Transverse colon (tissue), 4 donors: ENCODE results near the gene KRT14. TPM values are rescaled to one million over a fixed set of nuclear protein-coding genes. Genes with fewer than 3 reads are reported as not detected.

Experiments used
- DNase-seq: peaks from one replicate; pipeline ENCODE4 v3.0.0-alpha.2; 2019
- H3K27ac ChIP-seq, 4 donors: fragments of 200-600 bp; sonication (generic); 2 replicates each; pipeline ENCODE4 v1.5.1; 2016 to 2018; ENCODE audit warnings: inconsistent platforms in 4 of 4
- H3K27me3 ChIP-seq: fragments of 200-600 bp; sonication (generic); 2 replicates; pipeline ENCODE4 v1.5.1; 2017; ENCODE audit warnings: inconsistent platforms
- H3K36me3 ChIP-seq, 4 donors: fragments of 200-600 bp; sonication (generic); 2 replicates each; pipeline ENCODE4 v1.5.1; 2017 to 2019; ENCODE audit warnings: inconsistent platforms in 4 of 4
- H3K4me1 ChIP-seq, 4 donors: fragments of 200-600 bp; sonication (generic); 2 replicates each; pipeline ENCODE4 v1.5.1; 2017 to 2020; ENCODE audit warnings: inconsistent platforms in 4 of 4
- H3K4me3 ChIP-seq, 4 donors: fragments of 200-600 bp; sonication (generic); 1 replicate in 1 of 4; 2 replicates in 3 of 4; pipeline versions ENCODE4 v1.5.1 to v1.6.1; 2017 to 2019; ENCODE audit warnings: inconsistent platforms in 4 of 4
- H3K9me3 ChIP-seq, 2 donors: fragments of 200-600 bp; sonication (generic); 2 replicates each; pipeline ENCODE4 v1.5.1; 2017 to 2019; ENCODE audit warnings: inconsistent platforms in 2 of 2
- EP300 ChIP-seq: sonication (generic); formaldehyde crosslinking; IDR thresholded peaks from one replicate; pipeline ENCODE4 v1.6.1; 2017; ENCODE audit warnings: antibody characterized with exemption, low read depth
- POLR2A ChIP-seq: fragments of 450-650 bp; IDR thresholded peaks from one replicate; pipeline ENCODE4 v1.6.1; 2016; ENCODE audit warnings: antibody characterized with exemption, mild to moderate bottlenecking, moderate library complexity
- POLR2AphosphoS5 ChIP-seq, 3 donors: sonication (generic); formaldehyde crosslinking; IDR thresholded peaks; one replicate each; pipeline ENCODE4 v1.6.1; 2016; ENCODE audit warnings: antibody characterized with exemption in 3 of 3
- WGBS, 2 donors: methylation state at CpG; one replicate each; pipeline ENCODE4 v1.1.5; 2018; ENCODE audit warnings: low coverage in 1 of 2; 5-methylcytosine and 5-hydroxymethylcytosine counted together
- in situ Hi-C, 4 donors: fragments of 200-750 bp; cut with MboI; loops; one replicate each; pipeline versions ENCODE4 v1.15.0 to v1.15.1; 2017; ENCODE audit warnings: low sequenced_read_pairs in 3 of 4, low pct_ligation_motif_present in 1 of 4, low pct_unique_long_range_greater_than_20kb in 1 of 4
- intact Hi-C: fragments of 100-400 bp; cut with DNase I; formaldehyde crosslinking; loops from one replicate; pipeline ENCODE4 v1.15.1; 2023; ENCODE audit warnings: low total_unique reads
- total RNA-seq, 4 donors: library from RNA; depleted of rRNA; stranded (reverse); fragments of >200 nt; gene quantifications; one replicate each; pipeline ENCODE4 v1.1.0, GENCODE V29; 2016
- TF ChIP-seq, protein P1 (sequence below), 5 experiments: fragments of 200-600 bp in 3 of 5; fragments of 450-650 bp in 2 of 5; sonication (generic) in 3 of 5; IDR thresholded peaks; 1 replicate in 2 of 5; 2 replicates in 3 of 5; pipeline ENCODE4 v1.5.1; 2016 to 2017; ENCODE audit warnings: antibody characterized with exemption in 5 of 5, inconsistent platforms in 3 of 5, mild to moderate bottlenecking in 2 of 5, moderate library complexity in 1 of 5

Gene KRT14
- total RNA-seq, 4 donors from 2014 or later = 0.32 to 0.68 TPM; not detected in 2

- intact Hi-C loops = no loop called here
- Histone ChIP-seq H3K9me3 (no peaks in the 10 kb centered on the region), H3K36me3 (no peaks in the 10 kb centered on the region), H3K27ac (peak overlapping the region; percentile 42 to 66 (median 53)), H3K27me3 (peaks cover 12% of the 10 kb centered on the region), H3K4me1 (peaks cover 0 to 18% (median 7%) of the 10 kb centered on the region in 4 donors), H3K4me3 (no peak overlapping the region)
- in situ Hi-C loops = loop anchor here in 2 of 4 donors (10.0 kb wide), 1 partner anchor 90 kb away; no protein-coding TSS in a partner anchor
- DNase-seq = peak; percentile 69
- 29 to 59% methylated on average over 1 to 5 of the region's 5 CpGs for WGBS, 2 donors
- TF ChIP-seq, protein P1, sequence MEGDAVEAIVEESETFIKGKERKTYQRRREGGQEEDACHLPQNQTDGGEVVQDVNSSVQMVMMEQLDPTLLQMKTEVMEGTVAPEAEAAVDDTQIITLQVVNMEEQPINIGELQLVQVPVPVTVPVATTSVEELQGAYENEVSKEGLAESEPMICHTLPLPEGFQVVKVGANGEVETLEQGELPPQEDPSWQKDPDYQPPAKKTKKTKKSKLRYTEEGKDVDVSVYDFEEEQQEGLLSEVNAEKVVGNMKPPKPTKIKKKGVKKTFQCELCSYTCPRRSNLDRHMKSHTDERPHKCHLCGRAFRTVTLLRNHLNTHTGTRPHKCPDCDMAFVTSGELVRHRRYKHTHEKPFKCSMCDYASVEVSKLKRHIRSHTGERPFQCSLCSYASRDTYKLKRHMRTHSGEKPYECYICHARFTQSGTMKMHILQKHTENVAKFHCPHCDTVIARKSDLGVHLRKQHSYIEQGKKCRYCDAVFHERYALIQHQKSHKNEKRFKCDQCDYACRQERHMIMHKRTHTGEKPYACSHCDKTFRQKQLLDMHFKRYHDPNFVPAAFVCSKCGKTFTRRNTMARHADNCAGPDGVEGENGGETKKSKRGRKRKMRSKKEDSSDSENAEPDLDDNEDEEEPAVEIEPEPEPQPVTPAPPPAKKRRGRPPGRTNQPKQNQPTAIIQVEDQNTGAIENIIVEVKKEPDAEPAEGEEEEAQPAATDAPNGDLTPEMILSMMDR (IDR thresholded peaks at IDR 0.05) = no peak
- TF ChIP-seq POLR2AphosphoS5 (IDR thresholded peaks at IDR 0.05) (peak in 1 of 3 donors; percentile 16), POLR2A (no peak)
These were observed 31.4 kb downstream of the KRT14 start for GRCh38 chr17:41555105-41555887.

GRCh38 chr17:41553987-41554680 is 32.6 kb downstream of the KRT14 start:
- in situ Hi-C loops (loop anchor here in 2 of 4 donors (10.0 kb wide), 1 partner anchor 91 kb away; no protein-coding TSS in a partner anchor), intact Hi-C loops (no loop called here)
- Histone ChIP-seq H3K36me3 (no peaks in the 10 kb centered on the region), H3K4me3 (no peak overlapping the region), H3K27ac (peak overlapping the region; percentile 42 to 66 (median 53)), H3K27me3 (peaks cover under 1% of the 10 kb centered on the region), H3K4me1 (peaks cover 3 to 30% (median 14%) of the 10 kb centered on the region in 4 donors), H3K9me3 (no peaks in the 10 kb centered on the region)
- 64 to 73% methylated on average over 7 to 8 of the region's 8 CpGs for WGBS, 2 donors
- TF ChIP-seq, protein P1 (IDR thresholded peaks at IDR 0.05) = no peak
- no peak for TF ChIP-seq POLR2AphosphoS5 (IDR thresholded peaks at IDR 0.05)
- DNase-seq = no peak

DNA sequence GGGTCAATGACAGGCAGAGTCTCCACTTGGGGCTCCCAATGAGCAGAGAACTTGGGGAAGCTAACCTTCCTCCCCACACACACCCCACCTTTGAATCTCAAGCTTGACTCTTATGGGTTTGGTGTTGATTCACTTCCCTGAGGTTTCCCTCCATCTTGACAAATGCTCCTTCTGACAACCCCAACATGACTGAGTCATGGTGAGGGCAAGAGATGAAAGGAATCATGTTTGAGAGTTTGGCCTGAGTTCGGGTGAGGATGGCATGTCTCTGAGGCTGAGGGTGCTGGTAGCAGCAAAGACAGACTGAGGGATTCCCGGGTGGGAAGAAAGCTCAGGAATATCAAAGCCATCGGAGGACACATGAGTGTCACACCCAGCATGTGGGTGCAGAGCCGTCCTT is 33.5 kb downstream of the KRT14 start:
- Histone ChIP-seq H3K4me3 (no peak overlapping the region), H3K36me3 (no peaks in the 10 kb centered on the region), H3K4me1 (peaks cover 6 to 39% (median 24%) of the 10 kb centered on the region in 4 donors), H3K9me3 (no peaks in the 10 kb centered on the region), H3K27ac (no peak overlapping the region), H3K27me3 (no peaks in the 10 kb centered on the region)
- TF ChIP-seq, protein P1 (IDR thresholded peaks at IDR 0.05) = no peak
- no peak for TF ChIP-seq EP300
- TF ChIP-seq POLR2AphosphoS5 (IDR thresholded peaks at IDR 0.05) = no peak
- no peak for TF ChIP-seq POLR2A
- 77% methylated on average over 4 of the region's 4 CpGs; no CpG with 5 or more reads in 1 of the 2 donors for WGBS, 2 donors
- no peak for DNase-seq
- intact Hi-C loops (no loop called here), in situ Hi-C loops (loop anchor here in 2 of 4 donors (10.0 kb wide), 1 partner anchor 92 kb away; no protein-coding TSS in a partner anchor)

GRCh38 chr17:41552455-41552854 is 34.2 kb downstream of the KRT14 start:
- no peak overlapping the region for H3K27ac ChIP-seq
- no peak for DNase-seq
- H3K36me3 ChIP-seq = no peaks in the 10 kb centered on the region
- H3K4me1 ChIP-seq = peaks cover 6 to 47% (median 30%) of the 10 kb centered on the region in 4 donors
- no peaks in the 10 kb centered on the region for H3K9me3 ChIP-seq
- TF ChIP-seq POLR2A (no peak), EP300 (no peak), POLR2AphosphoS5 (IDR thresholded peaks at IDR 0.05) (no peak)
- TF ChIP-seq, protein P1 (IDR thresholded peaks at IDR 0.05) = no peak
- in situ Hi-C loops = loop anchor here in 2 of 4 donors (10.0 kb wide), 1 partner anchor 92 kb away; no protein-coding TSS in a partner anchor
- intact Hi-C loops = no loop called here
- no peaks in the 10 kb centered on the region for H3K27me3 ChIP-seq
- 83 to 100% methylated on average over 3 to 5 of the region's 5 CpGs for WGBS, 2 donors
- no peak overlapping the region for H3K4me3 ChIP-seq
